K562 (cell line): ENCODE results near the gene RTBDN. TPM values are rescaled to one million over a fixed set of nuclear protein-coding genes. Genes with fewer than 3 reads are reported as not detected.
A peak's percentile ranks its signal among the peaks of the same experiment; 100 is the strongest.

Experiments used
- CEBPG ChIP-seq, 3 experiments: fragments of 200-800 bp in 1 of 3; sonication (Bioruptor generic) in 1 of 3; sonication (generic) in 1 of 3; formaldehyde crosslinking in 1 of 3; IDR thresholded peaks in 2 of 3; conservative IDR thresholded peaks in 1 of 3; 2 replicates each; pipeline versions ENCODE4 v1.6.1 to v1.8.0; 2016 to 2022; ENCODE audit warnings: missing compliant biosample characterization in 2 of 3, missing genetic modification characterization in 2 of 3, mild to moderate bottlenecking in 1 of 3, missing genetic modification reagents in 1 of 3
- CHAMP1 ChIP-seq: fragments of 450-650 bp; IDR thresholded peaks from 2 replicates; pipeline ENCODE4 v1.6.1; 2016; ENCODE audit warnings: mild to moderate bottlenecking
- CREBBP ChIP-seq: IDR thresholded peaks from one replicate; pipeline ENCODE4 v1.6.1; 2012; ENCODE audit warnings: low read depth, mild to moderate bottlenecking, control low read depth, inconsistent platforms, low read length
- ETV5 ChIP-seq: sonication (generic); formaldehyde crosslinking; IDR thresholded peaks from 2 replicates; pipeline ENCODE4 v1.4.0; 2020; ENCODE audit warnings: low read depth, mild to moderate bottlenecking, missing genetic modification reagents
- KHSRP ChIP-seq: fragments of 450-650 bp; IDR thresholded peaks from 2 replicates; pipeline ENCODE4 v1.6.1; 2017
- KLF1 ChIP-seq: fragments of 450-650 bp; IDR thresholded peaks from 2 replicates; pipeline ENCODE4 v1.6.1; 2016; ENCODE audit warnings: missing genetic modification characterization, missing compliant biosample characterization
- PHB2 ChIP-seq: fragments of 450-650 bp; IDR thresholded peaks from 2 replicates; pipeline ENCODE4 v1.6.1; 2017; ENCODE audit warnings: low read depth
- PHF21A ChIP-seq: fragments of 450-650 bp; IDR thresholded peaks from 2 replicates; pipeline ENCODE4 v1.6.1; 2017; ENCODE audit warnings: low read depth, borderline replicate concordance
- PTBP1 ChIP-seq: fragments of 200-400 bp; formaldehyde crosslinking; IDR thresholded peaks from 2 replicates; pipeline ENCODE4 v1.6.1; 2017; ENCODE audit warnings: low read depth, low read length
- PYGO2 ChIP-seq: fragments of 450-650 bp; IDR thresholded peaks from 2 replicates; pipeline ENCODE4 v1.6.1; 2016; ENCODE audit warnings: mild to moderate bottlenecking, missing genetic modification characterization, moderate library complexity, missing compliant biosample characterization
- SAFB ChIP-seq: fragments of 200-400 bp; formaldehyde crosslinking; IDR thresholded peaks from 2 replicates; pipeline ENCODE4 v1.6.1; 2017; ENCODE audit warnings: low read depth, low read length, borderline replicate concordance
- SMAD1 ChIP-seq: fragments of 150-350 bp; IDR thresholded peaks from 2 replicates; pipeline ENCODE4 v1.6.1; 2014; ENCODE audit warnings: low read length, low read depth; ENCODE audit not compliant: partially characterized antibody
- SMARCA4 ChIP-seq: fragments of 450-650 bp; IDR thresholded peaks from 2 replicates; pipeline ENCODE4 v1.6.1; 2016
- SMC3 ChIP-seq: conservative IDR thresholded peaks from 2 replicates; pipeline ENCODE4 v1.6.1; 2011; ENCODE audit warnings: low read depth, low read length, improper control_type of control experiment; ENCODE audit not compliant: insufficient read depth
- SRSF1 ChIP-seq: fragments of 200-400 bp; formaldehyde crosslinking; IDR thresholded peaks from 2 replicates; pipeline ENCODE4 v1.6.1; 2017; ENCODE audit warnings: mild to moderate bottlenecking, low read depth, low read length, moderate library complexity
- SRSF3 ChIP-seq: fragments of 200-400 bp; formaldehyde crosslinking; IDR thresholded peaks from 2 replicates; pipeline ENCODE4 v1.6.1; 2016; ENCODE audit warnings: mild to moderate bottlenecking, low read length, moderate library complexity; ENCODE audit not compliant: insufficient read depth
- THRB ChIP-seq: fragments of 450-650 bp; formaldehyde crosslinking; conservative IDR thresholded peaks from 2 replicates; pipeline ENCODE4 v1.4.0; 2022; ENCODE audit warnings: mild to moderate bottlenecking, missing genetic modification characterization
- U2AF2 ChIP-seq: fragments of 200-400 bp; formaldehyde crosslinking; optimal IDR thresholded peaks from 2 replicates; pipeline ENCODE3; 2017; ENCODE audit warnings: low read depth, mild to moderate bottlenecking, low read length
- ZNF232 ChIP-seq: sonication (generic); formaldehyde crosslinking; IDR thresholded peaks from 2 replicates; pipeline ENCODE4 v1.8.0; 2022; ENCODE audit warnings: mild to moderate bottlenecking, missing genetic modification reagents
- ZNF589 ChIP-seq: fragments of 200-800 bp; sonication (Bioruptor generic); IDR thresholded peaks from 2 replicates; pipeline ENCODE4 v1.6.1; 2016; ENCODE audit warnings: low read depth, missing genetic modification characterization, missing compliant biosample characterization
- ZNF77 ChIP-seq: fragments of 250-450 bp; sonication (Bioruptor Pico); IDR thresholded peaks from 2 replicates; pipeline ENCODE4 v1.5.0; 2020
- ZSCAN32 ChIP-seq: fragments of 450-650 bp; formaldehyde crosslinking; IDR thresholded peaks from 2 replicates; pipeline ENCODE4 v1.4.0; 2020; ENCODE audit warnings: mild to moderate bottlenecking, moderate library complexity
- polyA plus RNA-seq, 8 experiments: library from polyadenylated mRNA; depleted of rRNA in 4 of 8; stranded (reverse) in 5 of 8; unstranded in 3 of 8; fragments of >200 nt; fragmentation: Nextera tagmentation in 2 of 8; fragmentation: Illumina TruSeq in 1 of 8; extraction: Ambion mirVana in 2 of 8; extraction: Trizol in 1 of 8; gene quantifications; 2 replicates each; pipeline versions ENCODE4 v1.2.1 to v1.2.3, GENCODE V29; 2011 to 2014; ENCODE audit warnings: inconsistent platforms in 1 of 8, missing spikeins in 1 of 8
- total RNA-seq, 7 experiments: library from RNA; depleted of rRNA in 6 of 7; stranded (reverse); fragments of >200 nt in 6 of 7; fragmentation: Illumina TruSeq in 2 of 7; extraction: Trizol in 2 of 7; gene quantifications; 2 replicates each; pipeline versions ENCODE4 v1.2.1 to v1.2.3, GENCODE V29; 2011 to 2021; ENCODE audit warnings: low replicate concordance in 1 of 7
- TF ChIP-seq, protein P1 (sequence below): sonication (generic); formaldehyde crosslinking; IDR thresholded peaks from 2 replicates; pipeline ENCODE4 v1.8.0; 2022; ENCODE audit warnings: missing genetic modification reagents, mild to moderate bottlenecking, borderline replicate concordance

RTBDN gene
- total and polyA plus RNA-seq, 9 of the 15 experiments (the other 6 are each of a cell fraction or from before 2014, with no cell fraction given): 0.20 to 2.3 (median 0.72) TPM; not detected in 1

DNA sequence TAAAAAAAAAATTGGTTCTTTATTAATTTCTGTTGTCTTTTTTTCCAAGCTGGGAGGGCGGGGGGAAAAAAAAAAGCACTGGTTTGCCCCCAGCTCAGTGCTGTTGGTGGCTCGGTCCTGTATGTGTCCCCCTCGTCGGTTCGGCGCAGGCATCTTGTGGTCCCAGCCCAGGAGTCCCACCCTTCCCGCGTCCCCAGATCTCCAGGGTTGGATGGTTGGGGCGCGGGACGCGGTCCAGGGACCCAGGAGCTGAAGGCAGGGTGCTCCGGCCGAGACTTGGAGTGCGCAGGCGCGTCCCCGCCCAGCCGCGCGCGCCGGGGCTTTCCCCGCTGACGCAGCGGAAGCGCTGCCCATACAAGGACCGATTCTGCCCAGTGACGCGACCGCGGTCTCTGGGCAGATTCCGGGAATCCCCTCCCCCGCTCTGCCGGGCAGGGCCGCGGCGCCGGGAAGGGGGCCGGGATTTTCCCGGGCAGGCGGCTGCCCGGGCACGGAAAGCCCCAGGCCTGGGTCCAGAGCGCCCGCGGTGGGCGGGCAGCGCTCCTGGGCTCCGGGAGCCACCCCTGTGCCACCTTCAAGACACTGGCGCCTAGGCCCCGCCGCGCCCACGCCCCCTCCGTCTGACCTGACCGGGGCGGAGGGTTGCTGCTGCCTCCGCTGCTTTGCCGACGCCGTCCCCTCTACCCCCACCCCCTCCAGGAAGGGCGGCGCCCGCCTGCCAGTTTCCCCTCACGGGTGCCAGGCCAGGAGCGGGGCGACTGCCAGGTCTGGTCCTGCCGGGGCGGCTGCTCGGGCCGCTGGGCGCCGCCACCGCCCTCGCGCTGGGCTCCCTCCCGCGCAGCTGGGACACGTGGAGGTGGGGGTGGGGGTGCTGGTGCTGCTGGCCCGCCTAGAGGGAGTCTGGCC lies 40.8 kb downstream of the RTBDN start (continued):
- TF ChIP-seq SMC3 (no peak), ZNF232 (CRISPR knock-in tag) (no peak), ETV5 (peak; percentile 68; the same call in 1 of the 2 replicates), SMAD1 (no peak), SMARCA4 (no peak), SRSF3 (no peak), KHSRP (no peak), PYGO2 (tag) (no peak), CEBPG (CRISPR knock-in tag; IDR thresholded peaks at IDR 0.05) (no peak), CEBPG (tag; conservative IDR thresholded peaks at IDR 0.05 in 1 of 2, IDR thresholded peaks at IDR 0.05 in 1 of 2) (no peak), PHF21A (no peak), KLF1 (tag) (no peak), SRSF1 (no peak), CREBBP (no peak), ZNF77 (CRISPR knock-in tag) (no peak), CHAMP1 (no peak), PHB2 (no peak), SAFB (peak; percentile 71), PTBP1 (peak; percentile 85; the same call in 1 of the 2 replicates), U2AF2 (no peak), ZNF589 (no peak), THRB (CRISPR knock-in tag) (no peak), ZSCAN32 (CRISPR knock-in tag) (no peak)
- TF ChIP-seq, protein P1, sequence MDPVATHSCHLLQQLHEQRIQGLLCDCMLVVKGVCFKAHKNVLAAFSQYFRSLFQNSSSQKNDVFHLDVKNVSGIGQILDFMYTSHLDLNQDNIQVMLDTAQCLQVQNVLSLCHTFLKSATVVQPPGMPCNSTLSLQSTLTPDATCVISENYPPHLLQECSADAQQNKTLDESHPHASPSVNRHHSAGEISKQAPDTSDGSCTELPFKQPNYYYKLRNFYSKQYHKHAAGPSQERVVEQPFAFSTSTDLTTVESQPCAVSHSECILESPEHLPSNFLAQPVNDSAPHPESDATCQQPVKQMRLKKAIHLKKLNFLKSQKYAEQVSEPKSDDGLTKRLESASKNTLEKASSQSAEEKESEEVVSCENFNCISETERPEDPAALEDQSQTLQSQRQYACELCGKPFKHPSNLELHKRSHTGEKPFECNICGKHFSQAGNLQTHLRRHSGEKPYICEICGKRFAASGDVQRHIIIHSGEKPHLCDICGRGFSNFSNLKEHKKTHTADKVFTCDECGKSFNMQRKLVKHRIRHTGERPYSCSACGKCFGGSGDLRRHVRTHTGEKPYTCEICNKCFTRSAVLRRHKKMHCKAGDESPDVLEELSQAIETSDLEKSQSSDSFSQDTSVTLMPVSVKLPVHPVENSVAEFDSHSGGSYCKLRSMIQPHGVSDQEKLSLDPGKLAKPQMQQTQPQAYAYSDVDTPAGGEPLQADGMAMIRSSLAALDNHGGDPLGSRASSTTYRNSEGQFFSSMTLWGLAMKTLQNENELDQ (CRISPR knock-in tag): no peak
